ENCODE data around the gene NUB1.

Gene NUB1

DNA sequence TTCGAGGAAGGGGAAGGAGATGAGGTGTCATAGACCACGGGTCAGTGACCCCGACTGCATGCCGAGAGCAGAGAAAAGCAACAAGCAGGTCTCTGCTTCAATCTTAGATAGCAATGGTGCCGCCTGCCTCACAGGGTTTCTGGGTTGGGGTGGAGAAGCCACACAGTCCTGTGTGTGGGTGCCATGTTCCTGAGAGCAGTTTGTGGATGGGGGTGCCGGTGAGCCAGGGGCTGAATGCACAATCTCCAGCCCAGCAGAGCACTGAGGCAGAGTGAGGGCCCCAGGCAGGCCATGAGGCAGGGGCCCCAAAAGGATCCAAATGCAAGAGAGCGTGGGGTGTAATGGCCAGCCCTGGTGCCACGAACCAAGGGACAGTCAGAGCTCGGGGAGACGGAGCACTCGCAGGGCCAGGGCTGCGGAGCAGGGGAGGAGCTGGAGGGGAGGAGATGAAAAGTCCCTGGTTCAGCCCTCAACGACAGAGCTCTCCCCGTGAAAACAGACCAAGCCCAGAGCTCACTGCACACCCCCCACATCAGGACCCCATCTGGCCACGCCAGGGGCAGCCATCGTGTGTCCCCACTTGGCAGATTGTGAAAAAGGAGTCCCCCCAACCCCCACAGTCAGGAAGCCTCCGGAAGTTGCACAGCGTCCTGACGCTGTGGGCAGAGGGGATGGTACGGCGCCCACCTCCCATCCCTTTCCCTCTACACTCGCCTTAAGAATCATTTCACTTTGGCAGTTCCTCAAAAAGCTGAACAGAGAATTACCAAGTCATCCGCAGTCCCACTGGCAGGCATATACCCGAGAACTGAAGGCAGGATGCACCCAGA lies 48.4 kb downstream of the NUB1 start:
- DNase-seq (ENCODE audit: low read depth): no peak

DNA sequence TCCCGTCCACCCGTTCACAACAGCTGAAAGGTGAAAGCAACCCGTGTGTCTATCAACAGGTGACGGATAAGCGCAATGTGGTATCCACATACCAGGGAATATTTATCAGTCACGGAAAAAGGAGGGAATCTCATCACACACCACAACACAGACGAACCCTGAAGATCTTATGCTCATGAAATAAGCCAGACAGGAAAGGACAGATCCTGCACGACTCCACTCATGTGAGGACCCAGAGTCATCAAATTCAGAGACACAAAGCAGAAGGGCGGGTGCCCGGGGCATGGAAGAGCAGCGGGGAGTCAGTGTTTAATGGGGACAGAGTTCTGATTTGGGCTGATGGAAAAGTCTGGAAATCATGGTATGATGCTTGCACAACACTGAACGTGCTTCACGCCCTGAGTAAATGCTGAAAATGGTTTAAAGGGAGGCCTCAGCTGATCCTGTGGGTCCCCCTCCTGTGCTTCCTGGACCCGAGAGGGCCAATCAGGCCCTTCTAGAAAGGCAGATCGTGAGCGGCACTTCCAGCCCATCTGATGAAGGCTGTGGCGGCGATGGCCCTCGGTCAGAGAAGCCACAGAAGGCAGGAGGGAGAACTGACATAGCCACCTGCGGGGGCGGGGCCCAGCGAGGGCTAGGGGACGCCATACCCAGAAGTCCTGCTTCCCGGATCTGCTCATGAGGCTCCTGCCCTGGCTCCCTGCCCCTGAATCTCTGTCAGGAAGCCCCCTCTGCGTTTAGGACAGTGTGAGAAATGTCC lies 49.2 kb downstream of the NUB1 start:
- no peak for DNase-seq (ENCODE audit: low read depth)

DNA sequence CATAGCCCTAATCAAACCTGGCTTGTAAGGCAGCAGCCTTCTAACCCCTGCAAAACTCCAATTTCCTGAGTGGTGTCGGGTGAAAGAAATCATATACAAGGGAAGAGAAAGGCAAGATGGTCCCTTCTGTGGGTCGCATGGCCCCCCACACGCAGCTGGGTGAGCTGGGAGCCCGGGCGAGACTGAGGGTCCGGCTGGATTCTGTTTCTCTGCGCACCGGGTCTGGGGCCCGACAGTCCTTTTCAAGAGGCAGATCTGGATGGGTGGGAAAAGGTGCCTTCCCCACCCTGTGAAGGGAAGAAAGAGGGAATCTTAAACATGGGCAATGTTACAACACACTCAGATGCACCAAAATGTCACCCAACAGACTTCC lies 49.7 kb downstream of the NUB1 start:
- no peak for DNase-seq (ENCODE audit: low read depth)

DNA sequence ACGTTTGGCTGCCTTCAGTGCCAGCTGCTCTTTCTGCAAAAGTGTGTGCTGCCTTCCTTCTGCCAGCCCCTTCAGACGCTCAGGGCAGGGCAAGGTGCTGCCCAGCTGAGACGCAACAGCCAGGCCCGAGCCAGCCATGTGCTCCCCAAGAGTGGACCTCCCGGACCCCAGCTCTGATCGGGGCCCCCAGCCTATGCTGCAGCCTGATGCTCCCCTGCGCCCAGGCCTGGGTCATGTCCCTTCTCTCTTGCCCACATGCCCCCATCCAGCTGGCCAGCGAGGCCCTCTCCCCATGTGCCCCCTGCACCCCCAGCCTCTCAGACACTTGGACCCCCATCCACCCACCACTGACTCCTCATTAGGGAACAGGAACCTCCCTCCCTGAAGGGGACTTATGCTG lies 50.4 kb downstream of the NUB1 start:
- DNase-seq (ENCODE audit: low read depth): no peak

DNA sequence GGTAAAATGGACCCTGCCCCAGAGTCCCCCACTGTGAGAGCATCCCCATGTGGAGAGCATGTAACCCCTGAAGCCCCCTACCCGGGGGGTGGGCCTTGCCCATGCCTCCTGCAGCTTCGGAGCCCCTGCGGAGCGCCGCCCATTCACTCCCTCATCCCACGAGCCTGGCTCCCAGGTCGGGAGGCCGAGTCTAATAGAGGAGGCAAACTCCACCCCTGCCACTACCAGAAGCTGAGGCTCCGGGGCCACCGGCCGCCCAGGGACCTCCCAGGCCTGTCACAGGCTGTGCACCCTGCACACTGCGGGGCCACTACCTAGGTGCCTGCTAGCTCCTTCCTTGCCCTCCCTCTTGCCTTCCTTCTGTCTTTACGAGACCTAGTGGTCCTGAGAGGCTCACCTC lies 50.8 kb downstream of the NUB1 start:
- DNase-seq (ENCODE audit: low read depth): no peak

DNA sequence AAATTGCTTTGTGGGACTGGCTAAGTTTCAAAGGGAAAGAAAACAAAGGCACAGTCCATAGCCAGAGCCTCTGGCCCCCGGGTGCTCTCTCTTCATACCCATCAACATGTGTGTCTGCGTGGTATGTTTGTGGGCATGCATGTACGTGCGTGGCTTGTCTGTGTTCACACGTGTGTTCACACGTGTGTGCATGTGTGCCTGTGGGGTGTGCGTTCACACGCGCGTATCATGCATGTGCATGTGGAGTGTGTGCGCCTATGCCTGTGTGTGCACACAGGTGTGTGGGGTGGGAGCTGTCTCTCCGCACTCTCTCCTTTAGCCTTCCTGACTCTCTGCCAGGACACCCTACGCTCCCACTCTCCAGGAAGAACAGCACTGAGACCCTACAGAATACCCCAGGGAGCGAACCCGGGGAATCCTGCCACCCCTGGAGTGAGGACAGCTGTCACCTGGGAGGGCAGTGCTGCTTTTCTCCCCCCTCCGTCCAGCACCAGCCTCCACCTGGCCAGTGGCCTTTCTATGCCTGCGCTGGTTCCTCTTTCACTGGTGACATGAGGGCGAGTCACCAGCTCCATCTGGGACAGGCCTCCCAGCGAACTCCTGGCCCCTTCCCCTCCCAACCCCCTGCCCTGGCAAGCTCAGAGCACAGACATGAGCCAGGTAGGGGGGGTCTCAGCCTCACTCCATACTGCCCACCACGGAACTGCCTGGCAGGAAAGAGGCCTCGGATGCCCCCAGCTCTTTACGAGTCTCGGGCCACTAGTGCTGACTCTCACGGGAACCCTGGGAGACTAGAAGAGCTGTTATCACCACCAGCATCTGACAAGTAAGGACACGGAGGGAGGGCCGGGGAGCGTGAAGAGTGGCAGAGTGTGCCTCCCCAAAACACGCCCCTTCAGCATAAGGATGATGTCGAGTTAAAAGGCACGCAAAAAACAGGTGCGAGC lies 51.7 kb downstream of the NUB1 start:
- DNase-seq (ENCODE audit: low read depth): no peak

DNA sequence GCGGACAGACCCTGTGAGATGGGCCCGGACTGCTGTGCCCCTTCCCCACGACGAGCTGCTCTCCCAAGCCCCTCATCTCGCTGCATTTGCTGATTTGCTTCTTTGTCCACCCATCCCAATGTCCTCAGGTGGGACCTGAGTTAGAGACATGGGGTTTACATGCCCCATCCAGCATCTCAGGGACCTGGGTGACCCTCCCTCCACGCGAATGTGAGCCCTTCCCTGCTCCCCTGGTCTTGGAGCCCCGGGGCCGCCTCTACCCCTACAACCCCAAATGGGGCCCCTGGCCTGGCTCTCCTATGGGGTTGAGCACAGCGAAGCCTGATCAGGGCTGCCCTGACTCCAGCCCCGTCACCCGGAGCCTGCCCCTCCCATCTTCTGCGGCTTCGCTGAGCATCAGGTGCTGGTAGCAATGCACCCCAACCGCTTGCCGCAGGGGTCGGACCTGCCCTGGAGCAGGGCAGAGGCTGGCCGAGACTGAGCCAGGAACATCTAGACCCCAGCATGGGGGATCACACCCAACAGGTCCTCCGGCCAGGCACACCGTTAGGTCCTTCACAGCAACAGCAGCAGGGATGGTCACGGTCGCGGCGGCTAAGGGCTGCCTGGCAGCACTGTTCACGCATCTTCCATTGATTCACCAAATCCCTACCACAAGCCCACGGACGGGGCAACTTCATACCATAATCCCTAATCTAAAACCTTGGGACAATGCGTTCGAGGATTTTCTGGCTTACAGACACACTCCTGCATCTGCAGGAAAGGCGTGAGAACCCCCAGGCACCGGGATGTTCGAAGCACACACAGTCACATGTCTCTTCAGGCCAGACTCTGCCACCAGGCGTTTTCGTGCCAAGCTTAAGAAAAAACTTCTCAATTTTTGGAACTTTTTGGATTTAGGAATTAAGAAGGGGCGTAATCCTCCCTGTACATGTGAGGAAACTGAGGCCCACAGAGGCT lies 52.7 kb downstream of the NUB1 start:
- DNase-seq (ENCODE audit: low read depth): no peak

DNA sequence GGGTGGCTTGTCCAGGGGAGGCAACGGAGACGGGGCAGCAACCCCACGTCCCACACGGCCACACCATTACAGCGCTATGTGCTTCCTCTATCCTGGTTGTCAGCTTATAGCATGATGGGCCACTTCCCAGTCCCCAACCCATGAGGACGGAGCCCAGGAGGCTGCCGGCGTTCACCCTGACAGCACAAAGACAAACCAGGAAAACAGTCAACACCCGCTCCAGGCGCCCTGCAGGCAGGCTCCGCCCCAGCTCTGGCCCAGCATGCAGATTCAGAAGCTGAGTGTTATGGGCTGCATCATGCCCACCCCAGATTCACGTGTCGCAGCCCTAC lies 53.4 kb downstream of the NUB1 start:
- DNase-seq (ENCODE audit: low read depth): no peak

DNA sequence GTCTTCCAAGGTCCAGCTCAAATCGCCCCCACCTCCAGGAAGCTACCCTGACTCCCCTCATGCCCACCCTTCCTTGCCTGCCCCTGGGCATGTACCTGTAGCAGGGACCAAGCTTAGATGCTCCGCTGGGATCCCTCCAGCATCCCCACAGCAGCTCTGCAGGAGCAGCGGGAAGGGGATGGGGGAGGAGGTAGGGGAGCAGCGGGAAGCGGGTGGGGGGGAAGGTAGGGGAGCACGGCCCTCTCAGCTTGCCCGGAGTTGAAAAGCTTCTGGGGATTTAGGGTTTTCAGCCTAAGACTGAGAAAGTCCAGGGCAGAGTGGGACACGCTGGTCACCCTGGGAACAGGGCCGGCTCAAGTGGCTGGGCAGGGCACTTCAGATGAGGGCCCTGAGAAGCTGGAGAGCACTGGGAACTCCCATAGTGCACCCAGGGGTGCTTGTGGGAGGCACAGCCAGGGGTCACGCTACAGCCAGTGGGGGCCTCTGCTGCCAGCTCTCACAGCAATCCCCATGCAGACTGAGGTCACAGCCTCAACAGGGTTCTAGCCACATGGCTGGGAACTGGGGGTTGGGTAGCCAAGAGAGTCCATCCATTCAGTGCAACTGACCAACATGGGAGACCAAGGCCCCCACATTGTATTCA lies 54.8 kb downstream of the NUB1 start:
- no peak for DNase-seq (ENCODE audit: low read depth)

DNA sequence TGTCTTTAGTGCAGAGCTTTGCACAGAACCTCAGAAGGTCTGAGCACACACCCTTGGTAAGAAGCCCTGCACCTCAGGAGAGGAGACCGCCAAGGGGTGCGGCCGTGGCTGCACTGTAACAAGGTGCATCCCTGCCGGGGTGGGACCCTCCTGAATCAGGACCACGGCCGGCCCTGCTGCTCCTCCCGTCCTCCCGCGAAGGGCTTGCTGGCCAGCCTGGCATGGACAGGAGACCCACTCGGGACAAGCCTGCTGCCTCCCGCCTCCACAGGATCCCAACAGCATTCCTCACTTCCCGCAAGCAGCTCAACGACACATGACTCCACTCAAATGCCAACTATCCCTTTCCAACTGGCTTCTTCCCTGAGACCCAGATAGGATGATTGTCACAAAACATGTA lies 55.4 kb downstream of the NUB1 start:
- no peak for DNase-seq (ENCODE audit: low read depth)

DNA sequence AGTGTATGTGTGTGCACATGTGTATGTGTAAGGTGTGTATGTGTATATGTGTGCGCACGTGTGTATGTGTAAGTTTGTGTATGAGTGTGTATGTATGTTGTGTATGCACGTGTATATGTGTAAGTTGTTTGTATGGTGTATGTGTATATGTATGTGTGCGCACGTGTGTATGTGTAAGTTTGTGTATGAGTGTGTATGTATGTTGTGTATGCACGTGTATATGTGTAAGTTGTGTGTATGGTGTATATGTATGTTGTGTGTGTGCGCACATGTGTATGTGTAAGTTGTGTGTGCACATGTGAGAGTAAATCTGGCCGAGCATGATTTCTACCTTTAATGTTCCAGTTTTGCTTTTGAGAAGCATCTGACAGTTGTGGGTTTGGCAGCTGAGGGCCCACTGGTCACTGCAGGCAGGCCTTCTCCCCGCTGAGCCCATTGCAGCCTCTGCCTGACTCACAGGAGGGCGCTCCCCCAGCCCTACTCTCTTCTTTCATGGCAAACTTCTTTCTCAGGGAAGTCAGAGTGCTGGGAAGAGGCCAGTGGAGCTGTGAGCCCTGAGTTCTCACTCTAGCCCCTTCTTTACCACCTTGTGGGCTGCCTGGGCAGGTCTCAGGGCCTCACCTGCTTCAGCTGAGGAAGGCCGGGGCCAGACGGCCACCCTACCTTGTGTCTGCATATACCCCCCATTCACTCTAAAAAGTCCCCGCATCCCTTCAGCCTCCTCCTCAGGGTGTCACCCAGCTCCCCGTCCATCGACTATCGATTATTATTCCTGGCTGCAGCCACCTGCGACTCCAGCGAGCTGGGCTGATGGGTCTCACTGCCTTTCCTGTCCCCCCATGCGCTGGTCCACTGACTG lies 57.1 kb downstream of the NUB1 start:
- no peak for DNase-seq (ENCODE audit: low read depth)

DNA sequence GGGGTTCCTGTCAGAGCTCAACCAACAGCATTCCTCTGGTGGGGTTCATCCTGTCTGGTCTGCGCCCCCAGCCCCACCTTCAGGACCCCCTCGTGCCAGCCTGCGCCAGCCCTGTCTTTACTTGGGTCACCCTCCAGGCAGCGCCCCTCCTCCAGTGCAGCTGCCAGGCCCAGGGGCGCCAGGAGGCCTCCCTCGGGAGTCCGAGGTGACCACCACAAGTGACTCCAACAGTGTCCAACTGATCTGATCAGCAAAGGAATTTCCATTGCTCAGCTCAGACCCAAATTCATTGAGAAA lies 57.6 kb downstream of the NUB1 start:
- DNase-seq (ENCODE audit: low read depth): no peak

DNA sequence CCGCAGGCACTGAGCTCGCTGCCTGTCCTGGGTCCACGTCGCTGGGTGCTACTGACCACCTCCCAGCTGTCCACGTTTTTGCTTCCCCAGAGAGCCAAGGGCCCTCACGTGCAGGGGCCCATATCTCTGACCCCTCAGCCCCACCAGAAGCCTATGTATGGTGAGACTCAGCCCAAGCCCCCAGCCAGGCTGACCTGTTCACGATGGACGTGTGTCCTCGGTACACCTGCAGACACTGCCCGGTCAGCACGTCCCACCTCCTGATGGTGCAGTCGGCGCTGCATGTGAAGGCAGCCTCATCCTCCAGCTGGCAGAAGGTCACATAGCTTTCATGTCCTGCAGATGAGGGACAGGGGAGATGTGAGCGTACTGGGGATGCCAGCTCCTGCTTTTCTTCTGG lies 58.3 kb downstream of the NUB1 start:
- no peak for DNase-seq (ENCODE audit: low read depth)

DNA sequence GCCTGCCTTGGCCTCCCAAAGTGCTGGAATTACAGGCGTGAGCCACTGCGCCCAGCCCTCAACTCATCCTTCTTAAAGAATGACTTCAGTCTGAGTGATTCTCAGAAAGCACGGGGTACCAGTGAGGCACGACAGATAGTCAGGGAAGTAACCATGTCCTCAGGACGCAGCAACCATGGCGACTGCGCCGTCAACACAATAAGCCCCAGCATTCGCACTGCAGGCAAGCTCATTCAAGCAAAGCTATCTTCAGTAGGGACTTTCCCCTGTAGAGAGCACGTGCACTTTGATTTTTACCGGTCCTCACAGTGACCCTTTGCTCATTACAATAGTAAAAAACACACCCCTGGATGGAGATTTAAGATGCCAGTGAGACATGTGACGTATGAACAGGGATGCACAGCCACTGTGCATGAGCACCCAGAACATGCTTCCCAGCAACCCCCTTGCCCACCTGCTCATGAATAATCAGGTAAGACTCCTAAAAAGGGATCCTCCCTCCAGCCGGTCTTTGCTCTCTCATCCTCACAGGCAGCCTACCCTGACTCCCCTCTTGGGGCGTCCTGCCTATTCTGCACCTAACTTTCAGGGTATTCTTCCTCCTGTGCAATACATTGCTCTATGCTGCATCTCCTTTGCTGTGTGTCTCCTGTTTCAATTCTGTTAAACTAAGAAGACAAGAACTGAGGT lies 59.2 kb downstream of the NUB1 start:
- DNase-seq (ENCODE audit: low read depth): no peak

DNA sequence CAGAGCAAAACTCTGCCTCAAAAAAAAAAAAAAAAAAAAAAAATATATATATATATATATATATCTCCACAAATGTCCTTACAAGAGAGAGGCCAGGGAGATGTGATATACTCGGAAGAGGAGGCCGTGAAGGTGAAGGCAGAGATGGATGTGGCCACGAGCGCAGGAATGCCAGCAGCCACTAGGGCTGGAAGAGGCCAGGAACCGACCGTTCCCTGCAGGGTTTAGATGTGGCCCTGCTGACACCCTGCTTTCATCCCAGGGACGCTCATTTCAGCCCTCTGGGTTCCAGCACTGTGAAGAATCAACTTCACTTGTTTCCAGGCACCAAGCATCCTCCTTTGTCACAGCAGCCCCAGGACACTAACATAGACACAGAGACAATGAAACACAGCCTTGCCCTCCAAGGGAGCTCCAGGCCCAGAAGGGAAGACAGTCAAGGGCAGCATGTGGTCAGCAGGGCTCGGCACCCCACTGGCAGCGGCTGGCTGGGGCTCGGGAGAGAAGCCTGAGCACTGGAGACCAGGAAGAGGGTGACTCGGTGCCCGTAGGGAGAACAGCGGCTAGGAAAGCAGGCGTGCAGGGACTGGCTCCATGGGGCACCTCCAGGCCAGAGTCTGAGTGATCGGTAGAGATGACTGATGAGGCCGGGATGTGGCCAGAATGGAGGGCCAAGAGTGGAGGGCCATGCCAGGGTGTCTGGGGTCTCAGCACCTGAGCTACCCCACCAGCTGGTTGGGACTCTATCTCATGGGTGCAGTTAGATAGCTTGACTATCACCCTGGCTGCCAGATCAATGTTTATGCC lies 60.6 kb downstream of the NUB1 start:
- no peak for DNase-seq (ENCODE audit: low read depth)

DNA sequence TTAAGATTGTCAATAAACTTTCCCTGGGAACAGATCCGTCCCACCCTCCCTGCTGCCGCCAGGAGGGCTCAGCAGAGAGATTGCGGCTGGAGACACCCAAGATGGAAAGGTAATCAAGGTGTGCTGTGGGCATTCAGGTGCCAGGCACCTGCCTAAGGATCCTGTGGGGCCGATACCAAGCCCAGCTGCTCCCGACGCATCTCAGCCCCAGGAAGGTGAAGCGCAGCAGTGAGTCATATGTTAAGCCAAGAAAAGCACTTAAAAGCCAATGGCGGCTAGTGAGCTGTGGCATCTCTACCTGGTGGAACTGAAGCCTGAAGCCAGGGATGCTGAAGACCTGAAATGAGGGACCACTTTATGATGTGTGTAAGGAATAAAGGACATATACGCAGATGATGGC lies 62.2 kb downstream of the NUB1 start:
- no peak for DNase-seq (ENCODE audit: low read depth)

DNA sequence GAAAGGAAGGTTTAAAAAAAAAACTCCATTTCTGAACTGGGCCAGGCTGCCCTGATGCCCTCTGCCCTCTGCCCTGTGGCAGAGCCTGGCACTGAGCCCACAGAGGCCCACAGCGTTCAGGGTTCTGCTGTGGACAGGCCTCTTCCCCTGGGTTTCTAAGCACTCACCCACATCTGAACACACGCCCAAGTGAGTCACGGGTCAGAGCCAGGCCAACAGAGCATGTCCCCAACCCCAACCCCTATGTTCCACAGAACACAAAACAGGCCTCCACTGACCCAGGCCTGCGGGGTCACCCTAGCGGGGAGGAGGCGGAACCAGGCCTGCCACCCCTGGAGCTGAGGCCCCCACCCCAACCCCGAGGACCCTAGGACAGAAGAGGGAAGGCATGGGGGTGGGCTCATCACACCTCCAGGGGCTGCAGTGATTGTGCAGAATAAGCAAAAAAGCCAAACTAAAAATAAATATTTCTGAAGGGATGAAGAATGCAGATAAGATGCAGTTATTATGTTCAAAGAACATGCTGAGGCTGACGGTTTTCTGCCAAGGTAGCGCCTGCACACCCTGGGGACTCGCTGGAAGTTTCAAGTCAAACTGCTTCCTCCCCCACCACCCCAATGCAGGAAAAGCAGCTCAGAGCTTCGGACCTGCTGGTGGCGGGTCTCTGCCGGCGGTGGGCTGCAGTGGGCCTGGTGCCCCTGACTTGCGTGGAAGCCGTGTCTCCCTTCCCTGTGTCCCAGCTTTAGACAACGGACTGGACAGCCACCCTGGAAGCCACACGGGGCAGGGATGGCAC lies 62.8 kb downstream of the NUB1 start:
- no peak for DNase-seq (ENCODE audit: low read depth)

DNA sequence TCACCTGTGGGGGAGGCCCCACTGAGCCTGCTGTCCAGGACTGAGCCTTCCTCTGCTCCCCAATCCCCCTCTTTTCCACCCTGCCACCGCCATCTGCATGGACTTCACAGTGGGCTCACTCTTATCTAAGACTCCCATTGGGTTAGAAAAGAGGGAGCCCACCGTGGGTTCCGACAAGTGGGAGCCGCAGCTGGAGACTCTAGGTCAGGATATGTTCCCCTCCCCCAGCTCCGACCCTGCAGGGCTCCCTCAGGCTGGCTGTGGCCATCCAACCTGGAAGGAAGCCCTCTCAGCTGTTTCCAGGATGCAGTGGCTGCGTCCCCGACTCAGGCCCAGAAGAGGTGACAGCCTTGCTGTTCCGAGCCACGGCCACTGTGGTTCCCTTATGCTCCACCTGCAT lies 63.4 kb downstream of the NUB1 start:
- no peak for DNase-seq (ENCODE audit: low read depth)

Data from activated T-cell treated with anti-CD3 and anti-CD28 coated beads for 48 hours (primary cell).